ENCODE data around the gene COL21A1. TPM values are rescaled to one million over a fixed set of nuclear protein-coding genes. Genes with fewer than 3 reads are reported as not detected.

Gene COL21A1
- total and polyA plus RNA-seq, 7 donors = 0.24 to 7.1 (median 0.65) TPM

GRCh38 chr6:56033401-56033800, 214.0 kb downstream of the COL21A1 start:
- no peak for ATAC-seq
- no peak for DNase-seq
- intact Hi-C loops (cut with DNase I) = no loop called here
- no peak overlapping the region for H3K4me3 ChIP-seq
- no peaks in the 10 kb centered on the region for H3K36me3 ChIP-seq (ENCODE audit: insufficient read depth in 1 of 2, low read depth in 1 of 2)
- H3K27me3 ChIP-seq (ENCODE audit: insufficient read depth in 3 of 3, low read length in 2 of 3) = no peaks in the 10 kb centered on the region
- H3K9me3 ChIP-seq = no peaks in the 10 kb centered on the region
- no peak for TF ChIP-seq CTCF (IDR thresholded peaks at IDR 0.05)
- no peaks in the 10 kb centered on the region for H3K4me1 ChIP-seq
- H3K27ac ChIP-seq = no peak overlapping the region
- WGBS, 3 donors = 43 to 70% (median 56%) methylated on average over 2 of the region's 2 CpGs

- Histone ChIP-seq H3K4me1 (no peaks in the 10 kb centered on the region), H3K9me3 (no peaks in the 10 kb centered on the region), H3K27ac (no peak overlapping the region), H3K27me3 (ENCODE audit: insufficient read depth in 3 of 3, low read length in 2 of 3) (no peaks in the 10 kb centered on the region), H3K4me3 (no peak overlapping the region), H3K36me3 (ENCODE audit: insufficient read depth in 1 of 2, low read depth in 1 of 2) (no peaks in the 10 kb centered on the region)
- ATAC-seq (no peak), DNase-seq (no peak)
- TF ChIP-seq CTCF (IDR thresholded peaks at IDR 0.05) = no peak
- 54 to 60% (median 56%) methylated on average over 2 of the region's 2 CpGs for WGBS, 3 donors
- intact Hi-C loops (cut with DNase I) = no loop called here
These were observed 214.6 kb downstream of the COL21A1 start for GRCh38 chr6:56032715-56033260.

GRCh38 chr6:56027865-56028264, 219.5 kb downstream of the COL21A1 start:
- no peak for TF ChIP-seq CTCF (IDR thresholded peaks at IDR 0.05)
- intact Hi-C loops (cut with DNase I) = no loop called here
- 92 to 97% (median 95%) methylated on average over 2 of the region's 2 CpGs for WGBS, 3 donors
- Histone ChIP-seq H3K4me3 (no peak overlapping the region), H3K9me3 (no peaks in the 10 kb centered on the region), H3K27me3 (ENCODE audit: insufficient read depth in 3 of 3, low read length in 2 of 3) (no peaks in the 10 kb centered on the region), H3K27ac (no peak overlapping the region), H3K4me1 (no peaks in the 10 kb centered on the region), H3K36me3 (ENCODE audit: insufficient read depth in 1 of 2, low read depth in 1 of 2) (no peaks in the 10 kb centered on the region)
- DNase-seq (no peak), ATAC-seq (no peak)

GRCh38 chr6:56026455-56027180, 220.8 kb downstream of the COL21A1 start:
- DNase-seq (no peak), ATAC-seq (no peak)
- H3K36me3 ChIP-seq (ENCODE audit: insufficient read depth in 1 of 2, low read depth in 1 of 2) = no peaks in the 10 kb centered on the region
- no peak overlapping the region for H3K27ac ChIP-seq
- no peaks in the 10 kb centered on the region for H3K4me1 ChIP-seq
- TF ChIP-seq CTCF (IDR thresholded peaks at IDR 0.05) = no peak
- intact Hi-C loops (cut with DNase I) = no loop called here
- WGBS, 3 donors = 82 to 89% (median 83%) methylated on average over 2 of the region's 2 CpGs
- no peaks in the 10 kb centered on the region for H3K9me3 ChIP-seq
- H3K27me3 ChIP-seq (ENCODE audit: insufficient read depth in 3 of 3, low read length in 2 of 3) = no peaks in the 10 kb centered on the region
- no peak overlapping the region for H3K4me3 ChIP-seq

- Histone ChIP-seq H3K36me3 (ENCODE audit: insufficient read depth in 1 of 2, low read depth in 1 of 2) (no peaks in the 10 kb centered on the region), H3K4me1 (no peaks in the 10 kb centered on the region), H3K27me3 (ENCODE audit: insufficient read depth in 3 of 3, low read length in 2 of 3) (no peaks in the 10 kb centered on the region), H3K9me3 (no peaks in the 10 kb centered on the region), H3K27ac (no peak overlapping the region), H3K4me3 (no peak overlapping the region)
- ATAC-seq (no peak), DNase-seq (no peak)
- no peak for TF ChIP-seq CTCF (IDR thresholded peaks at IDR 0.05)
- intact Hi-C loops (cut with DNase I) = no loop called here
These were observed 221.6 kb downstream of the COL21A1 start for GRCh38 chr6:56025795-56026194.

Measured in psoas muscle (tissue), 8 donors.